Upper lobe of left lung (tissue), 4 donors: ENCODE measurements around the gene CMSS1.

Source experiments
- CTCF ChIP-seq, 6 experiments: fragments of 450-650 bp in 4 of 6; fragments of 200-600 bp in 2 of 6; sonication (generic) in 2 of 6; IDR thresholded peaks; one replicate each; pipeline ENCODE4 v1.5.1; 2016 to 2019; ENCODE audit warnings: antibody characterized with exemption in 6 of 6
- EP300 ChIP-seq, 4 donors: sonication (generic); formaldehyde crosslinking; IDR thresholded peaks; one replicate each; pipeline ENCODE4 v1.5.1; 2017; ENCODE audit warnings: antibody characterized with exemption in 4 of 4, control low read depth in 2 of 4
- POLR2A ChIP-seq, 4 donors: fragments of 450-650 bp; IDR thresholded peaks; one replicate each; pipeline ENCODE4 v1.5.1; 2016 to 2017; ENCODE audit warnings: antibody characterized with exemption in 4 of 4, mild to moderate bottlenecking in 2 of 4

GRCh38 chr3:99870712-99871111, 53.0 kb downstream of the CMSS1 start:
- no peak for TF ChIP-seq CTCF (IDR thresholded peaks at IDR 0.05)
- TF ChIP-seq EP300 (IDR thresholded peaks at IDR 0.05): no peak
- no peak for TF ChIP-seq POLR2A (IDR thresholded peaks at IDR 0.05)
